BJ (cell line): Measurements from ENCODE around the gene ATG2A. TPM values are rescaled to one million over a fixed set of nuclear protein-coding genes. Genes with fewer than 3 reads are reported as not detected.

Experiments used
- CTCF ChIA-PET: fragments of 350-600 bp; formaldehyde crosslinking; extraction: SDS; loops from one replicate; lab custom pipeline; 2021; ENCODE audit warnings: antibody characterized with exemption, inconsistent platforms; lab: Yijun Ruan, JAX
- POLR2A ChIA-PET: fragments of 300-600 bp; sonication (Branson Sonifier 250); formaldehyde crosslinking; extraction: SDS; loops from one replicate; lab custom pipeline; 2021; ENCODE audit warnings: antibody characterized with exemption; lab: Charles Lee
- DNase-seq: peaks from one replicate; pipeline ENCODE4 v3.0.0-alpha.2; 2011; ENCODE audit warnings: low read depth
- H3K27me3 ChIP-seq: 2 replicates; pipeline ENCODE4 v1.6.0; 2011; ENCODE audit warnings: low read length; ENCODE audit not compliant: control insufficient read depth, insufficient read depth
- H3K36me3 ChIP-seq: 2 replicates; pipeline ENCODE4 v1.5.1; 2011; ENCODE audit warnings: low read length; ENCODE audit not compliant: control insufficient read depth, insufficient read depth
- H3K4me3 ChIP-seq: 2 replicates; pipeline ENCODE4 v1.5.1; 2011; ENCODE audit warnings: low read depth, mild to moderate bottlenecking, control low read depth, low read length
- CTCF ChIP-seq: IDR thresholded peaks from 2 replicates; pipeline ENCODE4 v1.5.1; 2011; ENCODE audit warnings: low read depth, mild to moderate bottlenecking, control low read depth, inconsistent platforms, low read length, moderate library complexity; ENCODE audit not compliant: insufficient read depth
- polyA plus RNA-seq: library from polyadenylated mRNA; depleted of rRNA; stranded (reverse); fragments of >200 nt; gene quantifications from 2 replicates; pipeline ENCODE4 v1.2.3, GENCODE V29; 2011

The ATG2A gene
- polyA plus RNA-seq, 1 experiment, result 7.0 TPM

- Histone ChIP-seq H3K36me3 (peaks cover 60% of the 10 kb centered on the region), H3K27me3 (no peaks in the 10 kb centered on the region), H3K4me3 (no peak overlapping the region)
- TF ChIP-seq CTCF, result no peak
- ChIA-PET POLR2A (no interaction called here), CTCF (interaction anchor here (0.8 to 1.8 kb wide), 2 partner anchors 14 to 21 kb away, joined by 3 to 7 read pairs; no protein-coding TSS in a partner anchor)
- DNase-seq, result no peak
Observed at GRCh38 chr11:64908766-64909165, 8.2 kb downstream of the ATG2A start.

GRCh38 chr11:64906314-64906635, 10.7 kb downstream of the ATG2A start:
- TF ChIP-seq CTCF, result no peak
- no peak overlapping the region for H3K4me3 ChIP-seq
- no peak for DNase-seq
- H3K36me3 ChIP-seq, result peaks cover 54% of the 10 kb centered on the region
- ChIA-PET CTCF (interaction anchor here (0.6 to 0.9 kb wide), 2 partner anchors 13 to 60 kb away, joined by 3 to 5 read pairs; no protein-coding TSS in a partner anchor), POLR2A (no interaction called here)
- H3K27me3 ChIP-seq, result no peaks in the 10 kb centered on the region

- CTCF ChIA-PET, result interaction anchor here (0.6 to 0.9 kb wide), 2 partner anchors 14 to 59 kb away, joined by 3 to 5 read pairs; no protein-coding TSS in a partner anchor
Observed at GRCh38 chr11:64905516-64906313, 11.3 kb downstream of the ATG2A start.

GRCh38 chr11:64903291-64903833, 13.6 kb downstream of the ATG2A start:
- POLR2A ChIA-PET, result no interaction called here

More at GRCh38 chr11:64905516-64906313, 11.3 kb downstream of the ATG2A start:
- Histone ChIP-seq H3K4me3 (no peak overlapping the region), H3K27me3 (no peaks in the 10 kb centered on the region), H3K36me3 (peaks cover 51% of the 10 kb centered on the region)
- POLR2A ChIA-PET, result no interaction called here
- no peak for TF ChIP-seq CTCF
- no peak for DNase-seq

More at GRCh38 chr11:64903291-64903833, 13.6 kb downstream of the ATG2A start:
- no peak for DNase-seq
- Histone ChIP-seq H3K4me3 (no peak overlapping the region), H3K27me3 (no peaks in the 10 kb centered on the region), H3K36me3 (peaks cover 43% of the 10 kb centered on the region)
- TF ChIP-seq CTCF, result no peak
- CTCF ChIA-PET, result interaction anchor here (1.0 kb wide), 1 partner anchor 9 kb away, joined by 6 read pairs; no protein-coding TSS in a partner anchor
